ENCODE data around the gene GNE.
"Not testable (repeated sequence)": the region's sequence is repeated elsewhere in the genome, so short reads cannot be mapped to it uniquely, and the experiment has no call there.

Gene GNE

GRCh38 chr9:36187414-36187813 is 70.8 kb downstream of the GNE start:
- no peak for TF ChIP-seq CTCF (IDR thresholded peaks at IDR 0.05; ENCODE audit: low read depth, low read length, missing control alignments)

DNA sequence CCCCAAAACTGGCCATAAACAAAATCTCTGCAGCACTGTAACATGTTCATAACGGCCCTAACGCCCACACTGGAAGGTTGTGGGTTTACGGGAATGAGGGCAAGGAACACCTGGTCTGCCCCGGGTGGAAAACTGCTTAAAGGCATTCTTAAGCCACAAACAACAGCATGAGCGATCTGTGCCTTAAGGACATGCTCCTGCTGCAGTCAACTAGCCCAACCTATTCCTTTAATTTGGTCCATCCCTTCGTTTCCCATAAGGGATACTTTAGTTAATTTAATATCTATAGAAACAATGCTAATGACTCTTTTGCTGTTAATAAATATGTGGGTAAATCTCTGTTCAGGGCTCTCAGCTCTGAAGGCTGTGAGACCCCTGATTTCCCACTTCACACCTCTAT is 78.0 kb downstream of the GNE start:
- DNase-seq (ENCODE audit: extremely low read depth, low read depth); H3K4me3 ChIP-seq (replicated peaks; ENCODE audit: low read depth, low read length): not testable (repeated sequence)

More at GRCh38 chr9:36187414-36187813, 70.8 kb downstream of the GNE start:
- no peak overlapping the region for H3K4me3 ChIP-seq (replicated peaks; ENCODE audit: low read depth, low read length)
- no peak for DNase-seq (ENCODE audit: extremely low read depth, low read depth)

DNA sequence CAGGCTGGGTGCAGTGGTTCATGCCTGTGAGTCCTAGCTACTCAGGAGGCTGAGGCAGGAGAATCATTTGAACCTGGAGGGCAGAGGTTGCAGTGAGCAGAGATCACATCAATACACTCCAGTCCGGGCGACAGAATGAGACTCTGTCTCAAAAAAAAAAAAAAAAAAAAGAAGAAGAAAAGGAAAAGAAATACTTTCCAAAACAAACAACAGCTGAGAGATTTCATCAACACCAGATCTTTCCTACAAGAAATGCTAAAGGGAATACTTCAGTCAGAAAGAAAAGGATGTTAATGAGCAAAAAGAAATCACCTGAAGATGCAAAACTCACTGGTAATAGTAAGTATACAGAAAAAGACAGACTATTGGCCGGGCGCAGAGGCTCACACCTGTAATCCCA is 80.7 kb downstream of the GNE start:
- TF ChIP-seq CTCF (IDR thresholded peaks at IDR 0.05; ENCODE audit: low read depth, low read length, missing control alignments), result no peak
- no peak for DNase-seq (ENCODE audit: extremely low read depth, low read depth)
- H3K4me3 ChIP-seq (replicated peaks; ENCODE audit: low read depth, low read length), result no peak overlapping the region

DNA sequence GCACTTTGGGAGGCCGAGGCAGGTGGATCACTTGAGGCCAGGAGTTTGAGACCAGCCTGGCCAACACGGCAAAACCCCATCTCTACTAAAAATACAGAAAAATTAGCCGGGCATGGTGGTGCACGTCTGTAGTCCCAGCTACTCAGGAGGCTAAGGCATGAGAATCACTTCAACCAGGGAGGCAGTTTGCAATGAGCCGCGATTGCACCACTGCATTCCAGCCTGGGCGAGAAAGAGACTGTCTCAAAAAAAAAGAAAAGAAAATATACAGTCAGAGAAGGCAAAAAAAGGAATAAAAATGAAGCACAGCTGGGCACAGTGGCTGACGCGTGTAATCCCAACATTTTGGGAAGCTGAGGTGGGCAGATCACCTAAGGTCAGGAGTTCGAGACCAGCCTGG is 81.8 kb downstream of the GNE start:
- H3K4me3 ChIP-seq (replicated peaks; ENCODE audit: low read depth, low read length); DNase-seq (ENCODE audit: extremely low read depth, low read depth): not testable (repeated sequence)

GRCh38 chr9:36175209-36175608 is 83.0 kb downstream of the GNE start:
- H3K4me3 ChIP-seq (replicated peaks; ENCODE audit: low read depth, low read length); DNase-seq (ENCODE audit: extremely low read depth, low read depth): not testable (repeated sequence)

GRCh38 chr9:36174731-36175130 is 83.5 kb downstream of the GNE start:
- H3K4me3 ChIP-seq (replicated peaks; ENCODE audit: low read depth, low read length), result no peak overlapping the region
- no peak for TF ChIP-seq CTCF (IDR thresholded peaks at IDR 0.05; ENCODE audit: low read depth, low read length, missing control alignments)
- no peak for DNase-seq (ENCODE audit: extremely low read depth, low read depth)

GRCh38 chr9:36174271-36174670 is 84.0 kb downstream of the GNE start:
- H3K4me3 ChIP-seq (replicated peaks; ENCODE audit: low read depth, low read length), result no peak overlapping the region
- TF ChIP-seq CTCF (IDR thresholded peaks at IDR 0.05; ENCODE audit: low read depth, low read length, missing control alignments), result no peak
- no peak for DNase-seq (ENCODE audit: extremely low read depth, low read depth)

GRCh38 chr9:36173861-36174260 is 84.4 kb downstream of the GNE start:
- no peak for DNase-seq (ENCODE audit: extremely low read depth, low read depth)
- no peak for TF ChIP-seq CTCF (IDR thresholded peaks at IDR 0.05; ENCODE audit: low read depth, low read length, missing control alignments)
- H3K4me3 ChIP-seq (replicated peaks; ENCODE audit: low read depth, low read length), result no peak overlapping the region

DNA sequence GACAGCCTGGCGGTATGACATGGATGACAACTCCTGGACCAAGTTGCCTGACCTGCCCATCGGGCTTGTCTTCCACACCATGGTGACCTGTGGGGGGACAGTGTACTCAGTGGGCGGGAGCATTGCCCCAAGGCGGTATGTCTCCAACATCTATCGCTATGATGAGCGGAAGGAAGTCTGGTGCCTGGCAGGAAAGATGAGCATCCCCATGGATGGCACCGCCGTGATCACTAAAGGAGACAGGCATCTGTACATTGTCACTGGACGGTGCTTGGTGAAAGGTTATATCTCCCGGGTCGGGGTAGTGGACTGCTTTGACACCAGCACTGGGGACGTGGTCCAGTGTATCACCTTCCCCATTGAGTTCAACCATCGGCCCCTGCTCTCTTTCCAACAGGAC is 87.7 kb downstream of the GNE start:
- no peak for TF ChIP-seq CTCF (IDR thresholded peaks at IDR 0.05; ENCODE audit: low read depth, low read length, missing control alignments)
- H3K4me3 ChIP-seq (replicated peaks; ENCODE audit: low read depth, low read length), result no peak overlapping the region
- DNase-seq (ENCODE audit: extremely low read depth, low read depth), result no peak

Data from HFF-Myc (cell line).